Thyroid gland (tissue), 4 donors: Measurements from ENCODE around the gene ADAM12. TPM values are rescaled to one million over a fixed set of nuclear protein-coding genes. Genes with fewer than 3 reads are reported as not detected.

Source experiments
- DNase-seq, 2 donors: peaks; one replicate each; pipeline ENCODE4 v3.0.0-alpha.2; 2019
- H3K27ac ChIP-seq, 3 donors: fragments of 200-600 bp; sonication (generic); 1 replicate in 2 of 3; 2 replicates in 1 of 3; pipeline ENCODE4 v1.5.1; 2016 to 2019; ENCODE audit warnings: mild to moderate bottlenecking in 1 of 3, moderate library complexity in 1 of 3
- H3K27me3 ChIP-seq: fragments of 200-600 bp; sonication (generic); one replicate; pipeline ENCODE4 v1.5.1; 2019
- H3K36me3 ChIP-seq, 2 donors: fragments of 200-600 bp; sonication (generic); one replicate each; pipeline ENCODE4 v1.5.1; 2016 to 2019
- H3K4me1 ChIP-seq, 2 donors: fragments of 200-600 bp; sonication (generic); one replicate each; pipeline ENCODE4 v1.5.1; 2017 to 2019
- H3K4me3 ChIP-seq, 3 donors: fragments of 200-600 bp; sonication (generic); replicated peaks in 1 of 3; 1 replicate in 2 of 3; 2 replicates in 1 of 3; pipeline ENCODE4 v1.5.1; 2016; ENCODE audit warnings: mild to moderate bottlenecking in 1 of 3
- H3K9me3 ChIP-seq: fragments of 200-600 bp; sonication (generic); one replicate; pipeline ENCODE4 v1.5.1; 2017
- CTCF ChIP-seq, 6 experiments: fragments of 200-600 bp in 3 of 6; fragments of 450-650 bp in 3 of 6; sonication (generic) in 3 of 6; IDR thresholded peaks; one replicate each; pipeline ENCODE4 v1.5.1; 2016 to 2019; ENCODE audit warnings: antibody characterized with exemption in 6 of 6, mild to moderate bottlenecking in 2 of 6, inconsistent platforms in 1 of 6, moderate library complexity in 1 of 6
- POLR2A ChIP-seq, 2 donors: fragments of 450-650 bp; IDR thresholded peaks; one replicate each; pipeline ENCODE4 v1.6.1; 2017; ENCODE audit warnings: antibody characterized with exemption in 2 of 2, mild to moderate bottlenecking in 2 of 2, moderate library complexity in 1 of 2
- WGBS, 2 donors: methylation state at CpG; one replicate each; pipeline ENCODE4 v1.1.5; 2017; 5-methylcytosine and 5-hydroxymethylcytosine counted together
- intact Hi-C: fragments of 100-400 bp; cut with DNase I; formaldehyde crosslinking; loops from one replicate; pipeline ENCODE4 v1.15.1; 2023
- total RNA-seq, 4 donors: library from RNA; depleted of rRNA; stranded (reverse); fragments of >200 nt; gene quantifications; one replicate each; pipeline ENCODE4 v1.2.3, GENCODE V29; 2016

Gene ADAM12
- total RNA-seq, 4 donors from 2014 or later = 0.20 to 0.94 (median 0.63) TPM

- no peak overlapping the region for H3K27ac ChIP-seq
- H3K4me3 ChIP-seq = no peak overlapping the region
- intact Hi-C loops = no loop called here
- H3K36me3 ChIP-seq = no peaks in the 10 kb centered on the region
- H3K27me3 ChIP-seq = no peaks in the 10 kb centered on the region
- no peaks in the 10 kb centered on the region for H3K9me3 ChIP-seq
- DNase-seq = peak; percentile 51 to 53
- TF ChIP-seq POLR2A (IDR thresholded peaks at IDR 0.05) (no peak), CTCF (IDR thresholded peaks at IDR 0.05) (no peak)
- H3K4me1 ChIP-seq = no peaks in the 10 kb centered on the region
- 61% methylated on average over 8 of the region's 8 CpGs for WGBS, 2 donors
Measured at GRCh38 chr10:126229686-126230085, 158.6 kb downstream of the ADAM12 start.

- WGBS, 2 donors = 88 to 94% methylated on average over 2 of the region's 2 CpGs
- no peaks in the 10 kb centered on the region for H3K9me3 ChIP-seq
- intact Hi-C loops = no loop called here
- no peak overlapping the region for H3K27ac ChIP-seq
- no peaks in the 10 kb centered on the region for H3K36me3 ChIP-seq
- H3K4me3 ChIP-seq = no peak overlapping the region
- no peaks in the 10 kb centered on the region for H3K27me3 ChIP-seq
- DNase-seq = no peak
- TF ChIP-seq POLR2A (IDR thresholded peaks at IDR 0.05) (no peak), CTCF (IDR thresholded peaks at IDR 0.05) (no peak)
- no peaks in the 10 kb centered on the region for H3K4me1 ChIP-seq
Measured at GRCh38 chr10:126227762-126228134, 160.5 kb downstream of the ADAM12 start.

GRCh38 chr10:126226988-126227761, 161.1 kb downstream of the ADAM12 start:
- no peak for DNase-seq
- Histone ChIP-seq H3K27ac (no peak overlapping the region), H3K4me3 (no peak overlapping the region), H3K4me1 (no peaks in the 10 kb centered on the region), H3K36me3 (no peaks in the 10 kb centered on the region), H3K27me3 (no peaks in the 10 kb centered on the region), H3K9me3 (no peaks in the 10 kb centered on the region)
- intact Hi-C loops = no loop called here
- TF ChIP-seq POLR2A (IDR thresholded peaks at IDR 0.05) (no peak), CTCF (IDR thresholded peaks at IDR 0.05) (no peak)
- 93 to 94% methylated on average over 10 of the region's 10 CpGs for WGBS, 2 donors

- no peaks in the 10 kb centered on the region for H3K36me3 ChIP-seq
- H3K9me3 ChIP-seq = no peaks in the 10 kb centered on the region
- intact Hi-C loops = no loop called here
- H3K4me1 ChIP-seq = no peaks in the 10 kb centered on the region
- H3K27ac ChIP-seq = no peak overlapping the region
- 87 to 95% methylated on average over 9 of the region's 9 CpGs for WGBS, 2 donors
- TF ChIP-seq CTCF (IDR thresholded peaks at IDR 0.05) (no peak), POLR2A (IDR thresholded peaks at IDR 0.05) (no peak)
- no peak overlapping the region for H3K4me3 ChIP-seq
- no peak for DNase-seq
- H3K27me3 ChIP-seq = no peaks in the 10 kb centered on the region
Measured at GRCh38 chr10:126226205-126226604, 162.1 kb downstream of the ADAM12 start.

- Histone ChIP-seq H3K9me3 (no peaks in the 10 kb centered on the region), H3K4me1 (no peaks in the 10 kb centered on the region), H3K36me3 (no peaks in the 10 kb centered on the region), H3K27me3 (no peaks in the 10 kb centered on the region), H3K27ac (no peak overlapping the region), H3K4me3 (no peak overlapping the region)
- intact Hi-C loops = no loop called here
- TF ChIP-seq CTCF (IDR thresholded peaks at IDR 0.05) (no peak), POLR2A (IDR thresholded peaks at IDR 0.05) (no peak)
- WGBS, 2 donors = 53 to 59% methylated on average over 9 of the region's 9 CpGs
- DNase-seq = no peak
Measured at GRCh38 chr10:126225672-126226008, 162.6 kb downstream of the ADAM12 start.
